Fibroblast of gingiva (primary cell): ENCODE data around the gene REM2.
"Not testable (repeated sequence)": the region's sequence is repeated elsewhere in the genome, so short reads cannot be mapped to it uniquely, and the experiment has no call there.

ENCODE experiments used
- DNase-seq: peaks from one replicate; pipeline ENCODE4 v3.0.0-alpha.2; 2011; ENCODE audit warnings: low read depth

Gene REM2

GRCh38 chr14:22848351-22849164 lies 34.5 kb upstream of the REM2 start:
- peak; percentile 99 for DNase-seq

- peak; percentile 92 for DNase-seq
These were observed 33.7 kb upstream of the REM2 start for GRCh38 chr14:22849212-22849819.

GRCh38 chr14:22850944-22851764 lies 31.9 kb upstream of the REM2 start:
- DNase-seq: peak; percentile 97

DNA sequence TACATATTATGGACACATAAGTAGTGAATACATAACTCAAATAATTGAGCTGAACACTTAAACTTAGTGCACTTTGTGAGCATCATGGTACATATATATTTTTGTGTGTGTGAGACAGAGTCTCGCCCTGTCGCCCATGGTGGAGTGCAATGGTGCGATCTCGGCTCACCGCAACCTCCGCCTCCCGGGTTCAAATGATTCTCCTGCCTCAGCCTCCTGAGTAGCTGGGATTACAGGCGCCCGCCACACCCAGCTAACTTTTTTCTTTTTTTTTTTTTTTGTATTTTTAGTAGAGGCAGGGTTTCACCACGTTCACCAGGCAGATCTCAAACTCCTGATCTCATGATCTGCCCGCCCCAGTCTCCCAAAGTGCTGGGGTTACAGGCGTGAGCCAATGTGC lies 30.8 kb upstream of the REM2 start:
- DNase-seq: not testable (repeated sequence)

GRCh38 chr14:22852599-22852939 lies 30.5 kb upstream of the REM2 start:
- no peak for DNase-seq

- peak; percentile 81 for DNase-seq
These were observed 29.9 kb upstream of the REM2 start for GRCh38 chr14:22852940-22853767.

DNA sequence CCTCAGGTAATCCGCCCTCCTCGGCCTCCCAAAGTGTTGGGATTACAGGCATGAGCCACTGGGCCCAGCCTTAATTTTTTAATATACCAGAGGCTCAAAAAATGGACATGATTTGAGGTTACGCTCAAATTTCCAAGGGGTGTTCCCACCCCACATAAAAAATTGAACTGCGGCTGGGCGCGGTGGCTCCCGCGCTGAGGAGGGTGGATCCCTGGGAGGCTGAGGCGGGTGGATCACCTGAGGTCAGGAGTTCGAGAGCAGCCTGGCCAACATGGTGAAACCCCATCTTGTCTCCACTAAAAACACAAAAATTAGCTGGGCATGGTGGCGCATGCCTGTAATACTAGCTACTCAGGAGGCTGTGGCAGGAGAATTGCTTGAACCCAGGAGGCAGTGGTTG lies 28.7 kb upstream of the REM2 start:
- DNase-seq: not testable (repeated sequence)

- no peak for DNase-seq
These were observed 27.9 kb upstream of the REM2 start for GRCh38 chr14:22854963-22855724.

- no peak for DNase-seq
These were observed 26.6 kb upstream of the REM2 start for GRCh38 chr14:22856428-22856827.

DNA sequence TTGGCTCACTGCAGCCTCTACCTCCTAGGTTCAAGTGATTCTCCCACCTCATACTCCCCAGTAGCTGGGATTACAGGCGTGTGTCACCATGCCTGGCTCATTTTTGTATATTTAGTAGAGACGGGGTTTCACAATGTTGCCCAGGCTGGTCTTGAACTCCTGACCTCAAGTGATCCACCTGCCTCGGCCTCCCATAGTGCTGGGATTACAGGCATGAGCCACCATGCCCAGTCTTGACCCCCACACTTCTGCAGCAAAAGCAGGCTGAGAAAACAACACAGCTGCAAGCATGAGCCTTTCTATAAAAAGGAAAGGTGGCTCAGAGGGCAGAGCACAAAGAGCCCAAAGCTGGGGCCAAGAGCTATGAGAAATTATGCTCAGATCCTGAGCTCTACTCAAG lies 22.6 kb upstream of the REM2 start:
- not testable (repeated sequence) for DNase-seq

- no peak for DNase-seq
These were observed 21.4 kb upstream of the REM2 start for GRCh38 chr14:22861651-22862050.

- no peak for DNase-seq
These were observed 18.0 kb upstream of the REM2 start for GRCh38 chr14:22864979-22865378.

- no peak for DNase-seq
These were observed 17.3 kb upstream of the REM2 start for GRCh38 chr14:22865424-22866405.

DNA sequence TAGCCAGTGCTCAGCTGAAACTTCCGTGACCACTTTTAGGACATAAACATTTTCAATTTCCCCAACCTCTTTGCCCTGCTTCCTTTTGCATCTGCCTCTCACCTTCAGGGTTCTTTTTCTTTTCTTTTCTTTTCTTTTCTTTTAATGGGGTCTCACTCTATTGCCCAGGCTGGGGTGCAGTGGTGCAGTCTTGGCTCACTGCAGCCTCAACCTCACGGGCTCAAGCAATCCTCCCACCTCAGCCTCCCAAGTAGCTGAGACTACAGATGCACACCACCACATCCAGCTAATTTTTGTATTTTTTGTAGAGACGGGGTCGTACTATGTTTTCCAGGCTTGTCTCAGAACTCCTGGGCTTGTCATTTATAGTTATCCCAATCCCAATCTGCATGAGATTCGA lies 16.1 kb upstream of the REM2 start:
- DNase-seq: no peak

DNA sequence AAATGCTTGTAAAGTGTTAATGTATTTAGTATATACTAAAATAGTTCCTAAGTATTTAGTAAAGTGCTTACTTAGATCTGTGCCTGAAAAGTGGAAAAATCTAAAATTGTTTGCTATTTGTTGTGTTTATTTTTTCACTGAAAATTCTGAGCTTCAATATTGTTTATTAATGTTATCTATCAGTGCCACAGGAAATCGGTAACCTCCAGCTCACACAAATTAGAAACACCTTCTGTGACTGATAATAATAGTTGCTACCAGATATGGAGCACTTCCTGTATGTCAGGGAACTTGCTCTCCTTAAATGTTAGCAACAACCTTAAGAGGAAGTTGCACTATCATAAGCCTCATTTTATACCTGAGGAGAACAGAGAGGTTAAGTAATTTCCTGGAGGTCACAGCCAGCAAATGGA lies 12.2 kb upstream of the REM2 start:
- DNase-seq: no peak

DNA sequence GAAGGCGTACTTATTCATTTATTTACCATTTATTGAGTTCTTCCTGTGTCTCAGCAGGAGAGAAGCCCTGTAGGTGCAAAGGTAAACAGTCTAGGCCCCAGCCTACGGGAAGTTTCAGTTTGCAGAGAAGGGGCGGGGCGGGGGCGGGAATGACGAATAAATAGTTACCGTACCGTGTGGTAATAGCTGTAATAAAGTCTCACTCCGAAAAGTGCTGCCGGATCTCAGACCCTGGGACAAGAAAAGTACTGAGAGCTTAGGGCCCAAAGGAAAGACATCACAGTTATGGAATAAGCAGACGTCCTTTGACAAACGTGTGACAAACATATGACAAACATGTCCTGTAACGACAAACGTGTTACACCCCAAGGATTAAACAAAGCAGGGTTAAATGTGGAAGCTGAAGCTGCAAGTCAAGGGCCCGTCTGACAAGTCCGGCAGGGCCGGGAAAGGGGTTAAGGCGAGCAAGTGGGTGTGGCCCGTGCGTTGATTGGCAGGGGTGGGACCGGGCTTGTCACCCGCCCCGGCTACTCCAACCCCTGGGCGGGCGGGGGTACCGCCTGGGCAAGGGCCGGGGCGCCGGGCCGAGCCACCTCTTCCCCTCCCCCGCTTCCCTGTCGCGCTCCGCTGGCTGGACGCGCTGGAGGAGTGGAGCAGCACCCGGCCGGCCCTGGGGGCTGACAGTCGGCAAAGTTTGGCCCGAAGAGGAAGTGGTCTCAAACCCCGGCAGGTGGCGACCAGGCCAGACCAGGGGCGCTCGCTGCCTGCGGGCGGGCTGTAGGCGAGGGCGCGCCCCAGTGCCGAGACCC lies 11.6 kb upstream of the REM2 start, which contains the start of gene LRP10:
Gene LRP10 (plus strand): TSS at position 517 of the 809 bp plus-strand sequence. CDS start 564 bp downstream, outside the sequence.
- DNase-seq: peak; percentile 90

DNA sequence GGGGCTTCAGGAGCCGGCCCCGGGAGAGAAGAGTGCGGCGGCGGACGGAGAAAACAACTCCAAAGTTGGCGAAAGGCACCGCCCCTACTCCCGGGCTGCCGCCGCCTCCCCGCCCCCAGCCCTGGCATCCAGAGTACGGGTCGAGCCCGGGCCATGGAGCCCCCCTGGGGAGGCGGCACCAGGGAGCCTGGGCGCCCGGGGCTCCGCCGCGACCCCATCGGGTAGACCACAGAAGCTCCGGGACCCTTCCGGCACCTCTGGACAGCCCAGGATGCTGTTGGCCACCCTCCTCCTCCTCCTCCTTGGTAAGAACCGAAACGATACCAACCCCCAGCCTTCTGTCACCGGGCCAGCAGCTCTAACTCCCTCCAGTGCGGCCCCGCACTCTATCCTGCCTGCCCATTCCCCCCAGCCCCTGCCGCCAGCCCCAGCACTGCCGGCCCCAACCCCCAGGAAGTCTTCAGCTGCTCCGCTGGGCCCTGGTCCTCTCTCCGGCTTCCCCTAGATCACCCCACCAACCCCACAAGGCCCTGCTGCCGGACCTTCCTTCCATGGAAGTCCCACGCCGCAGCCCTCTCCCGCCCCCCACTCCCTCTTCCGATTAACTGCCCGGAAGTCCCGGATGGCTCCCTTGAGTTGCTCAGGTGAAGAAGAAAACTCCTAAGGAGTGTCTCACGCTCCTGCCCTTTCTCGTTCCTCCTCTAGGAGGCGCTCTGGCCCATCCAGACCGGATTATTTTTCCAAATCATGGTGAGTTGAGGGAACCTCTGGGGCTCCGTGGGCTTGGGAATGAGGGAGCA lies 10.8 kb upstream of the REM2 start:
- peak; percentile 64 for DNase-seq
